Fibroblast of lung (primary cell): ENCODE data around the gene PCGF6.

Experiments
- EZH2 ChIP-seq: IDR thresholded peaks from 2 replicates; pipeline ENCODE4 v1.5.1; 2012; ENCODE audit warnings: low read length, control low read depth, mild to moderate bottlenecking; ENCODE audit errors: missing control alignments
- TF ChIP-seq, protein P1 (sequence below), 2 donors: IDR thresholded peaks in 1 of 2; conservative IDR thresholded peaks in 1 of 2; 1 replicate in 1 of 2; 2 replicates in 1 of 2; pipeline ENCODE4 v1.5.1; 2011 to 2012; ENCODE audit warnings: low read length in 2 of 2, control low read depth in 1 of 2, inconsistent platforms in 1 of 2, low read depth in 1 of 2, mild to moderate bottlenecking in 1 of 2

DNA sequence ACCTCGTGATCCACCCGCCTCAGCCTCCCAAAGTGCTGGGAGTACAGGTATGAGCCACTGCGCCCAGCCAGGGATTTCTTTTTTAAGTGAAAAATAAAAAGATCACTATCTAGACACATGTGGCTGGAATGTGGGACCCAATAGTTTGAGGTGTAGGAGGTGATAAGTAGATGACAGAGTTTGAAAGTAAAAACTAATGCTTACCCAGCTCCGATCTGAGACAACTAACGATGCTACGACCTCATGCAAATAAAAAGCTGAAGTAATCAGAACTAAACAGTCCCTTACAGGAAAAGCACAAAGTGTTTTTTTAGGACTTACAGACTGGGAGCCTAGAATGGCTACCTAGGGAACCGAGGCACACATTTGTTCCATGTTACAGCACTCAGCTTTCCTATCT lies 23.0 kb downstream of the PCGF6 start:
- TF ChIP-seq, protein P1, sequence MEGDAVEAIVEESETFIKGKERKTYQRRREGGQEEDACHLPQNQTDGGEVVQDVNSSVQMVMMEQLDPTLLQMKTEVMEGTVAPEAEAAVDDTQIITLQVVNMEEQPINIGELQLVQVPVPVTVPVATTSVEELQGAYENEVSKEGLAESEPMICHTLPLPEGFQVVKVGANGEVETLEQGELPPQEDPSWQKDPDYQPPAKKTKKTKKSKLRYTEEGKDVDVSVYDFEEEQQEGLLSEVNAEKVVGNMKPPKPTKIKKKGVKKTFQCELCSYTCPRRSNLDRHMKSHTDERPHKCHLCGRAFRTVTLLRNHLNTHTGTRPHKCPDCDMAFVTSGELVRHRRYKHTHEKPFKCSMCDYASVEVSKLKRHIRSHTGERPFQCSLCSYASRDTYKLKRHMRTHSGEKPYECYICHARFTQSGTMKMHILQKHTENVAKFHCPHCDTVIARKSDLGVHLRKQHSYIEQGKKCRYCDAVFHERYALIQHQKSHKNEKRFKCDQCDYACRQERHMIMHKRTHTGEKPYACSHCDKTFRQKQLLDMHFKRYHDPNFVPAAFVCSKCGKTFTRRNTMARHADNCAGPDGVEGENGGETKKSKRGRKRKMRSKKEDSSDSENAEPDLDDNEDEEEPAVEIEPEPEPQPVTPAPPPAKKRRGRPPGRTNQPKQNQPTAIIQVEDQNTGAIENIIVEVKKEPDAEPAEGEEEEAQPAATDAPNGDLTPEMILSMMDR (conservative IDR thresholded peaks at IDR 0.05 in 1 of 2, IDR thresholded peaks at IDR 0.05 in 1 of 2; ENCODE audit: low read depth in 1 of 2, low read length in 2 of 2) = no peak
- TF ChIP-seq EZH2 = no peak
